ENCODE results near the gene DENND5A.

DNA sequence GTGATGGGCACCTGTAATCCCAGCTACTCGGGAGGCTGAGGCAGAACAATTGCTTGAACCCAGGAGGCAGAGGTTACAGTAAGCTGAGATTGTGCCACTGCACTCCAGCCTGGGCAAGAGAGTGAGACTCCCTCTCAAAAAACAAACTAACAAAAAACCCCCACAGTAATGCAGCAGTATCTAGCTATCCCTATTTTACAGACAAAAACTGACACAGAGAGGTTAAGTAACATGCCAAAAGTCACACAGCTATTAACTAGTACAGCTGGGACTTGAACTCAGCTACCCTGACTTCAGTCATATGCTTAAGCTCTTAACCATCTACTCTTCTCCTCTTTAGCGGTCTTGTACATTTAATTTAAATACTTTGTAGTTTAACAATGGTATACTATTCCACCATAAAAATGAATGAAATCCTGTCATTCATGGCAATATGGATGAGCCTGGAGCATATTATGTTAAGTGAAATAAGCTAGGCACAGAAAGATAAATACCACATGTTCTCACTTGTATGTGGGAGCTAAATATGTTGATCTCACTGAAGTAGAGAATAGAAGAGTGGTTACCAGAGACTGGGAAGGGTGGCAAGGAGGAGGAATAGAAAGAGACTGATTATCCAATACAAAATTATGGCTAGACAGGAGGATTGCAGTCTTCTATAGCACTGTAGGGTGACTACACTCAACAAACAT is 82.8 kb downstream of the DENND5A start:
- TF ChIP-seq, protein P1, sequence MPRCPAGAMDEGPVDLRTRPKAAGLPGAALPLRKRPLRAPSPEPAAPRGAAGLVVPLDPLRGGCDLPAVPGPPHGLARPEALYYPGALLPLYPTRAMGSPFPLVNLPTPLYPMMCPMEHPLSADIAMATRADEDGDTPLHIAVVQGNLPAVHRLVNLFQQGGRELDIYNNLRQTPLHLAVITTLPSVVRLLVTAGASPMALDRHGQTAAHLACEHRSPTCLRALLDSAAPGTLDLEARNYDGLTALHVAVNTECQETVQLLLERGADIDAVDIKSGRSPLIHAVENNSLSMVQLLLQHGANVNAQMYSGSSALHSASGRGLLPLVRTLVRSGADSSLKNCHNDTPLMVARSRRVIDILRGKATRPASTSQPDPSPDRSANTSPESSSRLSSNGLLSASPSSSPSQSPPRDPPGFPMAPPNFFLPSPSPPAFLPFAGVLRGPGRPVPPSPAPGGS (IDR thresholded peaks at IDR 0.05; ENCODE audit: borderline replicate concordance, insufficient read depth, low read depth, low read length, poor library complexity, severe bottlenecking) = no peak
- TF ChIP-seq RAD21 (IDR thresholded peaks at IDR 0.05; ENCODE audit: insufficient read depth, low read depth, low read length) = no peak
- TF ChIP-seq, protein P2, sequence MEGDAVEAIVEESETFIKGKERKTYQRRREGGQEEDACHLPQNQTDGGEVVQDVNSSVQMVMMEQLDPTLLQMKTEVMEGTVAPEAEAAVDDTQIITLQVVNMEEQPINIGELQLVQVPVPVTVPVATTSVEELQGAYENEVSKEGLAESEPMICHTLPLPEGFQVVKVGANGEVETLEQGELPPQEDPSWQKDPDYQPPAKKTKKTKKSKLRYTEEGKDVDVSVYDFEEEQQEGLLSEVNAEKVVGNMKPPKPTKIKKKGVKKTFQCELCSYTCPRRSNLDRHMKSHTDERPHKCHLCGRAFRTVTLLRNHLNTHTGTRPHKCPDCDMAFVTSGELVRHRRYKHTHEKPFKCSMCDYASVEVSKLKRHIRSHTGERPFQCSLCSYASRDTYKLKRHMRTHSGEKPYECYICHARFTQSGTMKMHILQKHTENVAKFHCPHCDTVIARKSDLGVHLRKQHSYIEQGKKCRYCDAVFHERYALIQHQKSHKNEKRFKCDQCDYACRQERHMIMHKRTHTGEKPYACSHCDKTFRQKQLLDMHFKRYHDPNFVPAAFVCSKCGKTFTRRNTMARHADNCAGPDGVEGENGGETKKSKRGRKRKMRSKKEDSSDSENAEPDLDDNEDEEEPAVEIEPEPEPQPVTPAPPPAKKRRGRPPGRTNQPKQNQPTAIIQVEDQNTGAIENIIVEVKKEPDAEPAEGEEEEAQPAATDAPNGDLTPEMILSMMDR (IDR thresholded peaks at IDR 0.05 in 2 of 3, conservative IDR thresholded peaks at IDR 0.05 in 1 of 3; ENCODE audit: control insufficient read depth in 2 of 3, extremely low read depth in 1 of 3, insufficient read depth in 1 of 3, low read depth in 3 of 3, low read length in 3 of 3) = no peak
- TF ChIP-seq, protein P3, sequence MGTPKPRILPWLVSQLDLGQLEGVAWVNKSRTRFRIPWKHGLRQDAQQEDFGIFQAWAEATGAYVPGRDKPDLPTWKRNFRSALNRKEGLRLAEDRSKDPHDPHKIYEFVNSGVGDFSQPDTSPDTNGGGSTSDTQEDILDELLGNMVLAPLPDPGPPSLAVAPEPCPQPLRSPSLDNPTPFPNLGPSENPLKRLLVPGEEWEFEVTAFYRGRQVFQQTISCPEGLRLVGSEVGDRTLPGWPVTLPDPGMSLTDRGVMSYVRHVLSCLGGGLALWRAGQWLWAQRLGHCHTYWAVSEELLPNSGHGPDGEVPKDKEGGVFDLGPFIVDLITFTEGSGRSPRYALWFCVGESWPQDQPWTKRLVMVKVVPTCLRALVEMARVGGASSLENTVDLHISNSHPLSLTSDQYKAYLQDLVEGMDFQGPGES (IDR thresholded peaks at IDR 0.05) = no peak
